Measurements from ENCODE around the gene LRBA. TPM values are rescaled to one million over a fixed set of nuclear protein-coding genes. Genes with fewer than 3 reads are reported as not detected.
A peak's percentile ranks its signal among the peaks of the same experiment; 100 is the strongest.
"Not testable (repeated sequence)": the region's sequence is repeated elsewhere in the genome, so short reads cannot be mapped to it uniquely, and the experiment has no call there.

Gene LRBA
- total RNA-seq = 10 to 100 TPM; 30.9 to 33.7 TPM

- H3K4me1 ChIP-seq (ENCODE audit: control insufficient read depth in 1 of 2, low read depth in 2 of 2) = peaks cover 8 to 10% of the 10 kb centered on the region in 2 donors
- ATAC-seq (ENCODE audit: insufficient number of reproducible peaks, low FRiP score, low read depth) = no peak
- H3K27ac ChIP-seq = peak within 1 kb of the TSS; percentile 69 to 83
- TF ChIP-seq CTCF (IDR thresholded peaks at IDR 0.05) = no peak
- no peaks in the 10 kb centered on the region for H3K27me3 ChIP-seq (replicated peaks; ENCODE audit: insufficient read depth)
- H3K4me3 ChIP-seq = peak within 1 kb of the TSS; percentile 85
- no peaks in the 10 kb centered on the region for H3K9me3 ChIP-seq
- H3K36me3 ChIP-seq = no peaks in the 10 kb centered on the region
- peak; percentile 22 for DNase-seq (ENCODE audit: low spot score)
Observed at GRCh38 chr4:151014521-151015458, at the start of gene LRBA. TSS of gene LRBA (minus strand) at chr4:151015284. CDS start at chr4:151014642, 642 bp downstream.

GRCh38 chr4:151063143-151063542 lies 48.1 kb upstream of the LRBA start:
- not testable (repeated sequence) for DNase-seq (ENCODE audit: low spot score); H3K27ac ChIP-seq; H3K36me3 ChIP-seq; H3K4me1 ChIP-seq (ENCODE audit: control insufficient read depth in 1 of 2, low read depth in 2 of 2); H3K27me3 ChIP-seq (replicated peaks; ENCODE audit: insufficient read depth); H3K9me3 ChIP-seq; H3K4me3 ChIP-seq; ATAC-seq (ENCODE audit: insufficient number of reproducible peaks, low FRiP score, low read depth)

DNA sequence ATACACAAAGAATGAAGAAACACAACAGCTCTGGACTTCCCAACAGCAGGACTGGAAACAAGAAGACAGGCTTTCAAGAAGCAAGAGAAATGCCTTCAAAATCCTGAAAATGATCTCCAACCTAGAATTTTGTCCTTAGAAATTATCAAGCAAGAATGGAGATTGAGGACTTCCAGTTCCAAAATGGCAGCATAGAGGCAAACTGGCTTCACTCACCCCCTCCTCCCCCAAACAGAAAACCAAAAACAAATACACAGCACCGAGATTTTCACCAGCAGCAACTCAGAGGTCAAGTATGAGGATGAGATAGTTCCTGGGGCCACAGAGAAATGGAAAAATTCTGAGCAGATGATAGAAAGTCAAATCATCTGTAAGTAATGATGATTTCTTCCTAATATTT lies 40.5 kb upstream of the LRBA start:
- Histone ChIP-seq H3K27me3 (replicated peaks; ENCODE audit: insufficient read depth) (no peaks in the 10 kb centered on the region), H3K36me3 (no peaks in the 10 kb centered on the region), H3K4me3 (no peak overlapping the region), H3K27ac (no peak overlapping the region), H3K4me1 (ENCODE audit: control insufficient read depth in 1 of 2, low read depth in 2 of 2) (no peaks in the 10 kb centered on the region), H3K9me3 (no peaks in the 10 kb centered on the region)
- no peak for TF ChIP-seq CTCF (IDR thresholded peaks at IDR 0.05)
- DNase-seq (ENCODE audit: low spot score) = no peak
- no peak for ATAC-seq (ENCODE audit: insufficient number of reproducible peaks, low FRiP score, low read depth)

- H3K9me3 ChIP-seq = no peaks in the 10 kb centered on the region
- no peaks in the 10 kb centered on the region for H3K36me3 ChIP-seq
- no peak overlapping the region for H3K27ac ChIP-seq
- no peak for TF ChIP-seq CTCF (IDR thresholded peaks at IDR 0.05)
- no peaks in the 10 kb centered on the region for H3K4me1 ChIP-seq (ENCODE audit: control insufficient read depth in 1 of 2, low read depth in 2 of 2)
- ATAC-seq (ENCODE audit: insufficient number of reproducible peaks, low FRiP score, low read depth) (no peak), DNase-seq (ENCODE audit: low spot score) (no peak)
- no peak overlapping the region for H3K4me3 ChIP-seq
- H3K27me3 ChIP-seq (replicated peaks; ENCODE audit: insufficient read depth) = no peaks in the 10 kb centered on the region
Observed at GRCh38 chr4:151052785-151053184, 37.7 kb upstream of the LRBA start.

- no peak overlapping the region for H3K27ac ChIP-seq
- H3K36me3 ChIP-seq = no peaks in the 10 kb centered on the region
- no peaks in the 10 kb centered on the region for H3K9me3 ChIP-seq
- ATAC-seq (ENCODE audit: insufficient number of reproducible peaks, low FRiP score, low read depth) (no peak), DNase-seq (ENCODE audit: low spot score) (no peak)
- H3K4me3 ChIP-seq = no peak overlapping the region
- no peak for TF ChIP-seq CTCF (IDR thresholded peaks at IDR 0.05)
- no peaks in the 10 kb centered on the region for H3K27me3 ChIP-seq (replicated peaks; ENCODE audit: insufficient read depth)
- H3K4me1 ChIP-seq (ENCODE audit: control insufficient read depth in 1 of 2, low read depth in 2 of 2) = no peaks in the 10 kb centered on the region
Observed at GRCh38 chr4:151049430-151049884, 34.4 kb upstream of the LRBA start.

Data from thoracic aorta (tissue), 2 donors.